ENCODE measurements around the gene PHTF1. TPM values are rescaled to one million over a fixed set of nuclear protein-coding genes. Genes with fewer than 3 reads are reported as not detected.

Gene PHTF1
- total RNA-seq (2022; extraction: Qiagen RNA extraction; ENCODE audit: low read depth), result 12.0 to 16.8 TPM (median 15.1 TPM) in 5 replicates

DNA sequence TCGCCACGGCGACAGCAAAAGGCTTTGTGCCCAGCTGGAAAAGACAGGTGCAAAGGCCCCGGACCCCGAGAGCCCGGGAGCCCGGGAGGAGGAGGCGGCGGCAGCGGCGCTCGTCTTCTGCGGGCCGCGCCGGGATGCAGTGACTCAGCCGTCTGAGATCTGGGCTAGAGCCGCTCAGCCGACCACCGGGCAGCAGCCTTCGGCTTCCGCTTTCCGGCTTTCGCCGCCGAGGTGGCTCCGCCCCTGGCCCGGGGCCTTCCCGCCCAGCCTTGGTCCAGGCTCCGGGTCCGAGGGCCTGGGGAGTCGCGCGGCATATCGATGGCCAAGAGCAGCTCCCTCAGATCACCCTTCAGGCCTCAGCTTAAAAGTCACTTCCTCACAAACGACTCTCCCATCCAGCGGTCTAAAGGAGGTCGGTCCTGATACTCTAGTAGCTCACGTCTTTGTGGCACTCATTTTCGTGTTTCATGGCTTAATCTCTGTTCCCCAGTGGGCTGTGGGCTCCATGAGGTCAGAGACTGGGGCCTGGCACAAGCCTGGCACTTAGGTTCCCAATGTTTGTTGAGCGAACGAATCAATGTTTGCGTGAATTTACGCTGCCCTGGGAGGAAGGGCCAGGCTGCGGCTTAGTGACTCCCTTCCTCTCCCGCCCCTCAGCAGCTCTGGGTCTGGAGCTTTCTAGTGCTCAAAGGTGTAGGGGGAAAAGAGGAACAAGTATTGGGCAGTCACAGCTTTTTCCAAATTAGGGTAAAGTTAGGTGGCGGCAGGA, at the start of gene PHTF1:
Gene PHTF1, minus strand, starts transcription at position 154 of the 769 bp plus-strand sequence. CDS start 783 bp downstream, outside the sequence.

Other genes starting within 250 kb of the PHTF1 start
- gene RSBN1, start 53.0 kb upstream of the PHTF1 start, total RNA-seq (2022; extraction: Qiagen RNA extraction; ENCODE audit: low read depth), result 3.3 to 4.1 TPM (median 3.8 TPM) in 5 replicates
- not detected in 5 replicates for gene PTPN22, start 112.2 kb upstream of the PHTF1 start, total RNA-seq (2022; extraction: Qiagen RNA extraction; ENCODE audit: low read depth)
- gene BCL2L15, start 128.1 kb upstream of the PHTF1 start, total RNA-seq (2022; extraction: Qiagen RNA extraction; ENCODE audit: low read depth), result 0.64 to 2.0 TPM (median 0.86 TPM) in 5 replicates
- 7.8 to 9.9 TPM (median 9.1 TPM) in 5 replicates for gene AP4B1, start 145.3 kb upstream of the PHTF1 start, total RNA-seq (2022; extraction: Qiagen RNA extraction; ENCODE audit: low read depth)
- gene DCLRE1B, start 145.8 kb upstream of the PHTF1 start, total RNA-seq (2022; extraction: Qiagen RNA extraction; ENCODE audit: low read depth), result 8.2 to 10.9 TPM (median 8.9 TPM) in 5 replicates
- gene HIPK1, start 169.8 kb upstream of the PHTF1 start, total RNA-seq (2022; extraction: Qiagen RNA extraction; ENCODE audit: low read depth), result 10.2 to 19.2 TPM (median 14.7 TPM) in 5 replicates
- gene OLFML3, start 220.0 kb upstream of the PHTF1 start, total RNA-seq (2022; extraction: Qiagen RNA extraction; ENCODE audit: low read depth), result 2.4 to 3.7 TPM (median 3.6 TPM) in 5 replicates

Measured in A549 treated with ZK216348 at 1 μM for 4 hours (cell line).